Stimulated activated CD8-positive, alpha-beta memory T cell treated with anti-CD3 and anti-CD28 coated beads, Interleukin-15, amount 100 ng/mL, for 4 hours (primary cell): ENCODE measurements around the gene INO80C.
"Not testable (repeated sequence)": the region's sequence is repeated elsewhere in the genome, so short reads cannot be mapped to it uniquely, and the experiment has no call there.

Experiments used
- DNase-seq, 2 donors: peaks; one replicate each; pipeline ENCODE4 v3.0.0-alpha.2; 2020; ENCODE audit warnings: low read depth in 2 of 2

Gene INO80C

DNA sequence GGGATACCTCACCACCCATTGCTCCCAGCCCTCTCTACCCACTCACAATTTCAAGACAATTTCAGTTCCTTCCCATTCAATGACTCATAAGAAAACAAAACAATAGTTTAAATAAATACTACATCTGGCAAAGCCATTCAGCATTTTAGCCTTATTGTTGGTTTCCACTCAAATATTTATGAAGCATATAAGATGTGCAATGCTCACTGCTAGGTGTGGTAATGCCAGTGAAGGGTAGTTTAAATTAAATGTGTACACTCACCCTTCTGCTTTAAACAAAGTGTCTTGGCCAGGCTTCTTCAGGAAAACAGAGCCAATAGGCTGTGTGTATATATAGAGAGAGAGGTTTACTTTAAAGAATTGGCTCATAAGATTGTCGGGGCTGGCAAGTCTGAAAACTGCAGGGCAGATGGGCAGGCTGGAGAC is 37.0 kb downstream of the INO80C start:
- DNase-seq: no peak

DNA sequence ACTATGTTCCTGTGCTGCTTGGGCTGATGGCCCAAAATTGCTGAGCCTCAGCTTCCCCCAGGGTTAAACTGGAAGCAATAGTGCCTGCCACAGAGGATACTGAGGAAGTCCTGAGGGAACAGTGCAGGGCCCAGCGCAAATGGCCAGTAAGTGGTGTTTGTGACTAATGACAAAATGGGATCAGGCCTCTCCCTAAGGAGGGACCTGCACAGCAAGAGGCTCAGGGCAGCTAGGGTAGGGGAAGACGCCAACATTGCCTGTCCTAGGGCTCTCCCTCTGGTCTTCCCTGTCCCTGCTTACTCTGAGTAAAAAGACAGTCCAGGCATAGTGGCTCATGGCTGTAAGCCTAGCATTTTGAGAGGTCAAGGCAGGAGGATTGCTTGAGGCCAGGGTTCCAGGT is 37.8 kb downstream of the INO80C start:
- no peak for DNase-seq

DNA sequence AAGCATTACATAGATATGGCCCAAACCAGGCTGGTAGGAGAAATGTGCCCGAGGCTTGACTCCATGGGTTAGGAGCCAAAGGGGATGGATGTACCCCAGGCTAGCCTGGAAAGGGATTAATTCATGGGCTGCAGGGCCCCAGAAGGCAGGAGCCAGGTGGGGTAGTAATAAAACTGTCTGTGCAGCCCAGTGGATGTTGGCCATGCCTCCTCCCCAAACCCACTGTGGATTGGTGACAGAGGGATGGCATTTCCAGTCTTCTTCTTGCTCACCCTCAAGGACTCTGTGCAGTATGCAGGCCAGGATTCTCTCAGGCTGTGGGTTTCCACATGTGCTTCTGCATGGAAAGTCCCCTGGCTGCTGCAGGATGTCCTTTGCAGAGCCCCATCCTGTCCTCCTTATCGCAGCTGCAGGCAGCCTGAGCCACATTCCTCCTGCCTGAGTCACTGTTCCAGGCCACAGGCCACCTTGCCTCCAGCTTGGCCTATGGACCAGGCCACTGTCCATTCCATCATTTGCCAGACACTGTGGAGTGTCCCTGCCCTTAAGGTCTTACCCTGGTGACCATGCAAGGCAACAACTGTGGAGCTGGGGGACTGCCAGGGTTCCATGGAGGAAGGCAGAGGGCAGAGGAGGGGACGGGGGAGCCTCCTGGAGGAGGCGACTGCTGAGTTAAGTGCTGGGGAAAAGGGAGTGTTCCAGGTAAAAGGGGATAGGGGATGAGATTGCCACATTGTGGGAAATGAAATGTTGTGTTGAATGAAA is 38.9 kb downstream of the INO80C start:
- no peak for DNase-seq

DNA sequence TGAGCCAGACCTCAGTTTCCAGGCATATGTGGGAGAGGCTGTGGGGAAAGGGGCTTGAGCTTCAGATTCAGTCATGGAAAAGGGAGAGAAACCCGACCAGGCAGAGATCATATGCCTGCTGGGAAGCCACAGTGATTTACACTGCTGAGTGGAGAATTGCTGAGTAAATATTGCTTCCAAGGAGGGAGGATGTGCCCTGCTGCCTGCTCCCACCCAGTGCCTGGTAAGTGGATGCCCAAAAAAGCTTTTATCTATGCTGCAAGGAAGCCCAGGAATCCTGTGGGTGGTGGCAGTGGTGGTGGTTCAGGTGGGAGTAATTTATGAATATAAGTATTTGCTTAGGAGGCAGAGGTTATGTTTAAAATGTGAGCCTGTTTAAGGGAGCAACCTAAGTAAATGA is 39.5 kb downstream of the INO80C start:
- DNase-seq: no peak

DNA sequence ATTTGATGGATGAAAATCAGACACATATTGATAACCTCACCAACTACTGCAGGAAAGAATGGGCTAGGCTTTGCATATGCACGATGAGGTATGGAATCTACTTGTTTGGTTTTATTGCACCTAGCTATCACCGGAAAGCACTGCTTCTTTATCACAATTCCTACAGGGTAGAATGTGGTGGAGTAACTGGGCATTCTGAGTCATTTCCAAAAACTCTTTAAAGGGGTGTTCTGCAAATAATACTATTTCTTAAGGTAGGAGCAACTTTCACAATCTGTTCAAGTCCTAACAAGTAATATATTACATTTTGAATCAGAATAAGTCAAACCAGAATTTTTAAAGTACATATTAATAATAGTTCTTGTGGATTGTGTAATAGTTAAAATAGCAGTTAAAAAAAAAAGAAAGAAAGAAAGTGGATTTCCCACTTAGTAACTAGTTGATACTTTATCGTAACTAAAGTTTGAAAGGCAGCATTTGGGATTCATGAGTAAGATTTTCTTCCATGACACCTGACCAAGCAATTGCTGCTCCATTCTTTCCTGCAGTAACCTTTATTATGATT is 40.5 kb downstream of the INO80C start:
- DNase-seq: no peak

DNA sequence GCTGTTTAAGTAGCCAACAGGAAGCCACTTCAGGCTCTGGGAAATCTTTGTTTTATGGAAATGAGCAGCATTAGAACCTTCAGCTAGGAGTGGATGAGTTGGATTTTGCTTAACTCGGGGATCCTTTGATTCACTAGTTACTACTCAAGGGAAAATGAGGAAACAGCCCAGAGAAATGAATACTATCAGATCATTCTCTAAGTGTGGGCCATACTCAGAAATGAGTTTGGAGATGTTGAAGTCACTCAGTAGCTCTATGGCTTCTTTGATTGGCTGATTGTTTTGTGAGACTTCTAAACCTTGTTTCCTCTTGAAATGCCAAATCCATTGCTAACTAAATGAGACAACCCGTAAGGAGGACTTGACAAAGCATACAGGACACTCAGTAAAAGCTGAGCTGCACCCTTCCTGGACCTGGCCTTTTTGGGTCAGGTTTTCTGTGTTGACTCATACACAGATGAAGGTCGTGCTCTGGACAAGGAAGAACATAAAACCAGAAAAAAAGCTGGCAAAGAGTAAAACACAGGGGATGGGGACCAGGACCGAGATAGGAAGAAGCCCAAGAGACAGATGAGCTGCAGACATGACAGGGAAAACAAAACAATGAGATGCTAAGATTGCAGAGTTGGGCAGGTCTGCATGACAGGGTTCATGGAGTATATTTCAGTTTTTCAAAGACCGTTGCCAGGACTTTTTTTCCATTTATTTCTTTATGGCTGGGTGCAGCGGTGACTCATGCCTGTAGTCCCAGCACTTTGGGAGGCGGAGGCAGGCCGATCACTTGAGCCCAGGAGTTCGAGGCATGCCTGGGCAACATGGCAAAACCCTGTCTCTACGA is 41.6 kb downstream of the INO80C start:
- DNase-seq: no peak

DNA sequence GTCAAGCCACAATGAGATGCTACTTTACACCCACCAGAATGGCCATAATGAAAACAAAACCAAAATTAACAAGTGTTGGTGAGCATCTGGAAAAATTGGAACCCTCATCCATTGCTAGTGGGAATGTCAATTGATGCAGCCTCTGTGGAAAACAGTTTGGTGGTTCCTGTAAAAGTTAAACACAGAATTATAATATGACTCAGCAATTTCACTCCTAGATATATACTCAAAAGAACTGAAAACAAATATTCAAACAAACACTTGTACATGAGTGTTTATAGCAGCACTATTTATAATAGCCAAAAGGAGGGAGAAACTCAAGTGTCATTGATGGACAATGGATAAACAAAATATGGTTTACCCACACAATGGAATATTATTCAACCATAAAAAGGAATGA is 43.0 kb downstream of the INO80C start:
- no peak for DNase-seq

DNA sequence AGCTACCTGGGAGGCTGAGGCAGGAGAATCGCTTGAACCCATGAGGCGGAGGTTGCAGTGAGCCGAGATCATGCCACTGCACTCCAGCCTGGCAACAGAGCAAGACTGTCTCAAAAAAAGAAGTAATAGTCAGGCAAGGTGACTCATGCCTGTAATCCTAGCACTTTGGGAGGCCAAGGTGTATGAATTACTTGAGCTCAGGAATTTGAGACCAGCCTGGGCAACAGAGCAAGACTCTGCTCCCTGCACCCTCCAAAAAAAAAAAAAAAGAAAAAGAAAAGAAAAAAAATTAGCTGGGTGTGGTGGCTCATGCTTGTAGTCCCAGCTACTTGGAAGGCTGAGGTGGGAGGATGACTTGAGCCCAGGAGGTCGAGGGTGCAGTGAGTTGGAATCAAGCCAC is 44.7 kb downstream of the INO80C start:
- DNase-seq: not testable (repeated sequence)

DNA sequence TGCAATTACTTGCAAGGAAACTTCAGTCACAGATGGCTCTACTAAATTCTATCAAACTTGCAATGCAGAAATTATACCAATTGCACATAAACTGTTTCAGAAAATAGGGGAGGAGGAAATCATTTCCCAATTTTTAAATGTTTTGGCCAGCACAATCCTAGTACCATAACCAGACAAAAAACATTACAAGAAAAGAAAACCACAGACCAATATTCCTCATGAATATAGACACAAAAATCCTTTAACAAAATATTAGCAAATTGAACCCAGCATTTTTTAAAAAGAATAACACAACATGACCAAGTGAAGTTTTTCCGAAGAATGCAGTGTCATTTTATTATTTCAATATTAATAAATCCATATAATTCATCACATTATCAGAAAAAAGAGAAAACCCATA is 45.8 kb downstream of the INO80C start:
- DNase-seq: no peak

DNA sequence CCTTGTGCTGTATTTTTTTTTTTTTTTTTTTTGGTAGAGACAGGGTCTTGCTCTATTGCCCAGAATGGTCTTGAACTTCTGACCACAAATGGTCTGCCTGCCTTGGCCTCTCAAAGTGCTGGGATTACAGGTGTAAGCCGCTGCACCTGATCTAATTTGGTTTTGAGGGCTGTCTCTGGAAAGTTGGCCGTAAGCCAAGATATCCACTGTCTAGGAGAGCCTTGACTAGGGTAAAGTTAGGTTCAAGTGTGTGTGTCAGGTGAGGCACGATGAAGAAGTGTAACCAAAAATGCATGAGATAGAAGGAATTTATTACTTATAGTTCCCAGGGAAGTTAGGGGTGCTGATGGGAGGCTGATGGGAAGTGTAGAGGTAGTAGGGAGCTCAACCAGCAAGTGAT is 46.7 kb downstream of the INO80C start:
- no peak for DNase-seq

DNA sequence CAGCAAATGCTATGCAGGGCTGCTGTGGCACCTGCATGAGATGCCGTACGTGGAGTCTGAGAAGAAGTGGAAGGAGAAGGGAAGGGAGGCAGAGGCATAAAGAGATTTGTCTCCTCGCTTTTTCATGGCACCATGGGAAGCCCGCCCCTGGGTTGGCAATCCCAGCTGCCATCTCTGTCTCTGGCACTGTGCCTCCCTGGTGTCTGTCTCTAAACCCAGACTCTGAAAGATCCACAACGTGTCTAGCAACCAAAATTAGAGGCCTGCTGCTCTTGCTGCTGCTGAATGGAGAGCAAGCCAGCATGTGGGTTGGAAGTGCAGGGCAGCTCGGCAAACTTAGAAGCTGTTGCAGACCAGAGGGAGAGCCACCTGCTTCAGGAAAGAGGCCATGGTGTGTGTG is 53.1 kb downstream of the INO80C start:
- no peak for DNase-seq

DNA sequence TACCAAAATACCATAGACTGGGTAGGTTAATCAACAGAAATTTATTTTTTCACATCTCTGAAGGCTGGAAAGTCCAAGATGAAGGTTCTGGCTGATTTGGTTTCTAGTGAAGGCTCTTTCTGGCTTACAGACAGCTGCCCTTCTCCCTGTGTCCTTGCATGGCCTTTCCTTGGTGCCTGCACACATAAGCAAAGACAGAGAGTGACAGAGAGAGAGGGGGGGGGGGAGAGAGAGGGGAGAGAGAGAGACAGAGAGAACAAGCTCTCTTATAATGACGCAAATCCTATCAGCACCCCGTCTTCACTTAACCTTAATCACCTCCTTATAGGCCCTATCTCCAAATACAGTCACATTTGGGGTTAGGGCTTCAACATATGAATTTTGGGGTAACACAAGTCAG is 53.9 kb downstream of the INO80C start:
- no peak for DNase-seq

DNA sequence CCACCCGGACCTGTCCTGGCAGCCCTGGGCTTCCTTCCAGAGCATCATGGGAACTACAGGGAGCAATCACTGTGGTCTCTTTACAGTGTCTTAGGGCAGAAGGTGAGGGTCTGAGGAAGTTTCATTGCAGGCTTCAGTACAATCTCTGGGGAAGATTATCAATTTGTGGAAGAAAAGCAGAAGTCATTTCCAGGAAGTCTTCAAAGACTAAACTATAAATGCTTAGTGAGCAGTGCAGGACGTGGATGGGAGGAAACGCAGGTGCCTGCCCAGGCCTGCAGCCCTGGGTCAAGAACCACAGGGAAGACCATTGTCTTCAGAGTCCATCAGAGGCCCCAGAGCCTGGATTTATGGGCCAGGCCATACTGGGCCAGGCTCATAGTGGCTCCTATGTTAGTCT is 54.3 kb downstream of the INO80C start:
- no peak for DNase-seq

DNA sequence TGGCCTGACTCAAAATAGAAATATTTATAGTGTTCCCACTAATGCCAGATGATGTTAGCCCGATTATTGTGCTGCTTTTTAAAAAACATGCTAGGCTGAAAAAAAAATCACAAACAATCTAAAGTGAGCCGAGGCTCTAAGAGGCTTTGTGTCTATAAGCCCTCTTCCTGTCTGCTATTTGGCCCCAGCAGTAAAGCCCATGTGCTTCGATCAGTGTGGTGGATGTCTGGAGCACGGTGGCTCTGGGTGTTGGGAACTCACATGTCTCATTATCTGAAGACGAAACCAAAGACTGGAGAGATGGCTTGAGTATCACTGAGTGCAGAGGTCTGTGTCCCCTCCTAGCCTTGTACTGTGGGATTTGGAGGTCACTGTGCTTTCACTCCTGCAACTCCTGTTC is 55.1 kb downstream of the INO80C start:
- DNase-seq: no peak

DNA sequence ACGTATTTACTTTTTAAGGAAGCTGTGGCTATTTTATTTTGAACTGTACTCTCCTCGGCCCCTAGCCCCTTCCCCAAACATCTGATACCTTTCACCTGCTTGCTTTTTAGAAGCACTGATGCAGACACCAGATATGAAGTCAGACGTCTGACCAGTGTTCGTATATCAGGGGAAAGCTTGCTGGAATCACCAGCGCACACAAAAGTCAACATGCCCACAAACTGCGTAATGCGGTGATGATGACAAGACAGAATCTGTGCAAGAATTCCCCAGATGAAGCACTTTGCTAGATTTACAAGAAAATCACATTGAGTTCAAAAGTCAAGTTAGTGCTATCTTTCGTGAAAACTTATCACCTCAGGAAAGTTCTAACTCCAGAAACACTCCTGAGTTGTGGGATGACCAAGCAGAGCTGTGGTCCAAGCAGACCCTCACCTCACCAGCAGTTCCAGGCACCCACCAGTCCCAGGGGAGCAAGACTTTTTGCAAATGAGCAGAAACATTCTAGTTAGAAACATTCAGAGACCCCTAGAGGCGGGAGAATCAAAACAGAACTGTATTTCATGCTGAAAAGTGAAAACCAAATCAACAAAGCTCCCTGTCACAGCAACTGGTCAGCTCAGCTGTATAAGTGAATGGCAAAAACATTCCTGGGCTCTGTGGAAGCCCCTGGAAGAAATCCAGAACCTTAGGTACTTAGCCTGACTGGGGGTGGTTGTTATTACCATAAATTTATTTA is 55.7 kb downstream of the INO80C start:
- DNase-seq: no peak

DNA sequence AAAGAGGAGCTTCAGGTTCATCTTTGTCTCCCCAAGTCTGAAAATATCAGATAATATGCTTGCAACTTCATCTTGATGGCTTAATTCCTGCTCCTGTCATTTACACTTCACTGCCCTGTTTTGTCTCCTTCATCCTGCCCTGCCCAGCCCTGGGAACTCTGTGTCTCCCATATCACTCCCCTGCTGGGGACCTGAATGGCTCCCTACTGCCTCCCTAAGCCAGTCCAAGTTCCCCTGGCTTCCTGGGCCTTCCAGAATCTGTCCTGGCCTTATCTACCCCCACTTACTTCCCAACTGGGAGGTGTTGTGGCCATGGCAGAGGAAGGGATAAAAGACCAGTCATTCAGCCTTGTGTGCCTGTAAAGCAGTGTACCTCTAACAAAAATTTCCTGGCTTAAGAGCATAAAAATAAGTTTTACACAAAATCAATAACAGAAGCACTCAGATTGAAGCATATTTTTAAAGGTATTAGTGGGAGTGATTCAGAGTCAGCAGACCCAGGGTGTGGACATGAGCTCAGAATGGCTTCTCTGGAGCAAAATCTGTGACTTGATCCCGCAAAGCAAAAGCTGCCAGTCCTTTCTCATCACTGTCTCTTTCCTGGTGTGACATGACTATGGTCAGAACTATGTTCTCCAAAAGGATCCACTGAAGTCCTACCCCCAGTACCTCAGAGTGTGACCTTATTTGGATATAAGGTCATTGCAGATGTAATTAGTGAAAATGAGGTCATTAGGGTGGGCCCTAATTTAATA is 59.1 kb downstream of the INO80C start:
- DNase-seq: no peak

DNA sequence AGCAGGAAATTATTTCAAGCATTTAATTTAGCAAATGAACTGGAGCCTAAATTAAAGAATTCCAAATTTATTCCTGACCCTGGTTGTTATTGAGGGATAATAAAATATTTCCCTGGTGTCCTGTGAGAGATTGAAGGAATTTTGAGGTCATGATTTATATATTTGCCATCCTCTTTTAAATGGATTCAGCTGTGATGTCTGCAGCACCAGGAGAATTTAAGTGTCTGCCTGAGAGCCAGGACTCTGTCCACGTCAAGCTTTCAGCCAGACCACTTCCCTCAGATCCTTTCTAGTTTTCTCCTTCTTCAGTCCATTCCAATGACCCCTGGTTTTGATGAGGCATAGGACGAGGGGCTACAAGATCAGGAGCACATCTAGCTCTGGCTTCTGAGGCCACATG is 59.9 kb downstream of the INO80C start:
- DNase-seq: no peak

DNA sequence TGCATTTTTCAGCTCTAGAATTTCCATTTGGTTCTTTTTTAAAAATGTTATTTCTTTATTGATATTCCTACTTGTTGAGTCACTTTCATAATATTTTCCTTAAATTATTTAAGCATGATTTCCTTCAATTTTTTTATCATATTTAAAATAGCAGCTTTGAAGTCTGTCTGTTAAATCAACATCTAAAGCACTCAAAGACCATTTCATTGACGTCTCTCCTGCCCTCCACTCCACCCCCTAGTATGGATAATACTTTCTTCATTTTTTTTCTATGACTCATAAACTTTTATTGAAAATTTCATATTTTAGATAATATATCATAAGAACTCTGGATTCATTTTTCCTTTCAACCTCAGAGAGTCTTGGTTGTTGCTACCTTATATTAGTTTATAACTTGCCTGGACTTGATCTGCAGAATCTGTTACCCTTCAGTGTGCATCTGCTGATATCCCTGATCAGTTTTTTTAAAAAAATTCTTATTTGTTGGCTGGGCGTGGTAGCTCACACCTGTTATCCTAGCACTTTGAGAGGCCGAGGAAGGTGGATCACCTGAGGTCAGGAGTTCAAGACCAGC is 61.6 kb downstream of the INO80C start:
- DNase-seq: no peak

DNA sequence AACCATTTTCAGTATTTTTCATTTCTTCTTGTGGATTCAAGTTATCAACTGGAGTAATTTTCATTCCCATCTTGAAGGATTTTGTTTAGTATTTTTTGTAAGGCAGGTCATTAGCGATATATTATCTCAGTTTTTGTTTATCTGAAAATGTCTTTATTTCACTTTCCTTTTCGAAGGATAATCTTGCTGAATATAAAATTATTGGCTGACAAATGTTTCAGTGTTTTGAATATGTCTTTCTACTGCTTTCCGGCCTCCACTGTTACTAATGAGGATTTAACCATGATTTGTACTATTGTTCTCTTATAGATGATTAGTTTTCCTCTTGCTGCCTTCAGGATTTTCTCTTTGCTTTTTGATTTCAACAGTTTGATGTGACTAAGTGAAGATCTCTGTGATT is 62.4 kb downstream of the INO80C start:
- DNase-seq: no peak

DNA sequence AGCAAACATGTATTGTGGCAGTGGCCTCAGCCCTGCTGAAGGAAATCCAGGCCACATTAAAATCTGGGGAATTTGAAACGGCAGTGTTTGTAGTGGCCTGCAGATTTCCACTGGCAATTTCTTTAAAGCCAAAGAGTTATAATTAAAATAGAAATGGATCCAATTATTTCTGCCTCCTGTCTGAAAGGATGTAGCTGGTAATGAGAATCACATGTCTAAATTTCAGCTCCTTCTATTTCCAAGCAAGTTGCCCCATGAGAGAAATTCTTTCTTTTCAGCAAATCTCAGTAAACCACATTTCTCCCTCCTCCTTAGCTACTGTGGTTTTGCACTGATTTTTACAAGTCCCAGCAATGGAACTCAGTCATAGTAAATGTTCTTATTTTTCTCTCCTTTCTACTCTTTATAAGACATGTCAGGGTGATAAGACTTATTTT is 65.2 kb downstream of the INO80C start:
- DNase-seq: no peak

DNA sequence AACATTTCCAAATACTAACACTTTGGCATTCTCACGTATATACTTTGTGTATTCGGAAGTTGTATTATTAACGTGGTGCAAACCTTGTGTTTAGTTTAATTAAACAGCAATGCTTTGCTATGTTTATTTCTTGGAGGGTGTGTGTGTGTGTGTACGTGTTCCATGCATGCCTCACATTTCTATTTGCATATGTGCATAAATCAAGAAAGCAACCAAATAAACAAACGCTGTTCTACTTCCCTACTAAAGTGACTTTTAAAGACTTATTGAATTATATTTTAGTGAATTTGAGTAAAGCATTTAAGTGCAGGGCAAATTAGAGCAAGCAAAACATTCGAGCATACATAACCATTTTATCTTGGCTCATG is 66.4 kb downstream of the INO80C start:
- DNase-seq: no peak
